GM12878 (cell line): ENCODE measurements around the gene SCAP. TPM values are rescaled to one million over a fixed set of nuclear protein-coding genes. Genes with fewer than 3 reads are reported as not detected.

Source experiments
- ATAC-seq: fragments of 200-7000 bp; cut with Tn5 transposase; 3 replicates; pipeline ENCODE4 v1.9.1; 2020; ENCODE audit warnings: mild to moderate bottlenecking, moderate library complexity
- BruUV-seq: library from RNA; stranded (reverse); fragments of 400-500 nt; replicated peaks from 2 replicates; lab custom pipeline; 2021; lab: Mats Ljungman, UMichigan
- CTCF ChIA-PET: fragments of 300-600 bp; sonication (Branson Sonifier 250); formaldehyde crosslinking; extraction: SDS; loops from one replicate; lab custom pipeline; 2021; ENCODE audit warnings: inconsistent platforms; lab: Yijun Ruan, JAX
- POLR2A ChIA-PET: fragments of 350-600 bp; formaldehyde crosslinking; extraction: SDS; loops from one replicate; lab custom pipeline; 2021; ENCODE audit warnings: inconsistent platforms; lab: Charles Lee
- RAD21 ChIA-PET: fragments of 300-600 bp; sonication (Branson Sonifier 250); formaldehyde crosslinking; loops from one replicate; lab custom pipeline; 2023; ENCODE audit warnings: antibody characterized with exemption; ENCODE audit not compliant: unreplicated experiment; lab: Charles Lee
- SMC1A ChIA-PET: fragments of 300-600 bp; sonication (Branson Sonifier 250); formaldehyde crosslinking; loops from one replicate; lab custom pipeline; 2023; ENCODE audit not compliant: unreplicated experiment, uncharacterized antibody; lab: Charles Lee
- DNase-seq: peaks from one replicate; pipeline ENCODE4 v3.0.0-alpha.2; 2011; ENCODE audit warnings: low read depth, low spot score
- FAIRE-seq: peaks from 3 replicates; lab custom pipeline; 2011; peaks lifted over from hg19 to GRCh38; lab: Jason Lieb, UNC
- H2AFZ ChIP-seq: 2 replicates; pipeline ENCODE4 v1.6.0; 2011; ENCODE audit warnings: low read depth, low read length, control low read depth; ENCODE audit not compliant: control insufficient read depth
- H3K27ac ChIP-seq: 2 replicates; pipeline ENCODE4 v1.5.1; 2011; ENCODE audit warnings: control low read depth; ENCODE audit not compliant: control insufficient read depth, insufficient read depth
- H3K27me3 ChIP-seq, 2 experiments: replicated peaks in 1 of 2; 2 replicates each; pipeline versions ENCODE4 v1.6.0 to v1.6.1; 2011; ENCODE audit warnings: low read length in 1 of 2; ENCODE audit not compliant: control insufficient read depth in 2 of 2, insufficient read depth in 2 of 2
- H3K36me3 ChIP-seq, 2 experiments: 2 replicates each; pipeline ENCODE4 v1.5.1; 2011; ENCODE audit warnings: low read length in 1 of 2; ENCODE audit not compliant: control insufficient read depth in 2 of 2, insufficient read depth in 2 of 2
- H3K4me1 ChIP-seq: 2 replicates; pipeline ENCODE4 v1.6.1; 2011; ENCODE audit warnings: mild to moderate bottlenecking, low read length, moderate library complexity, mixed read lengths; ENCODE audit not compliant: control insufficient read depth, insufficient read depth
- H3K4me2 ChIP-seq: 2 replicates; pipeline ENCODE4 v1.6.0; 2011; ENCODE audit warnings: control low read depth; ENCODE audit not compliant: control insufficient read depth, insufficient read depth
- H3K4me3 ChIP-seq: fragments of 200-600 bp; sonication (generic); 2 replicates; pipeline ENCODE4 v1.5.1; 2016
- H3K79me2 ChIP-seq: 2 replicates; pipeline ENCODE4 v1.6.0; 2011; ENCODE audit warnings: low read length; ENCODE audit not compliant: control insufficient read depth, insufficient read depth
- H3K9ac ChIP-seq: 2 replicates; pipeline ENCODE4 v1.8.0; 2011; ENCODE audit warnings: low read length, control low read depth, mixed read lengths; ENCODE audit not compliant: control insufficient read depth, insufficient read depth
- H3K9me3 ChIP-seq: replicated peaks from 3 replicates; pipeline ENCODE4 v1.5.1; 2011; ENCODE audit warnings: mild to moderate bottlenecking, low read length; ENCODE audit not compliant: control insufficient read depth, insufficient read depth
- H4K20me1 ChIP-seq: 2 replicates; pipeline ENCODE4 v1.6.0; 2011; ENCODE audit not compliant: control insufficient read depth, insufficient read depth
- BMI1 ChIP-seq: fragments of 450-650 bp; IDR thresholded peaks from 2 replicates; pipeline ENCODE4 v1.6.1; 2016; ENCODE audit warnings: mild to moderate bottlenecking, moderate library complexity, borderline replicate concordance
- BRCA1 ChIP-seq: IDR thresholded peaks from 2 replicates; pipeline ENCODE4 v1.6.1; 2011; ENCODE audit warnings: low read depth, low read length, improper control_type of control experiment
- EED ChIP-seq: sonication (generic); IDR thresholded peaks from 2 replicates; pipeline ENCODE4 v1.6.1; 2016; ENCODE audit warnings: antibody characterized with exemption, low read depth
- EP300 ChIP-seq, 2 experiments: fragments of 150-350 bp in 1 of 2; IDR thresholded peaks; 2 replicates each; pipeline ENCODE4 v1.6.1; 2011 to 2012; ENCODE audit warnings: low read depth in 2 of 2, low read length in 2 of 2, borderline replicate concordance in 1 of 2, improper control_type of control experiment in 1 of 2, inconsistent platforms in 1 of 2; ENCODE audit not compliant: control insufficient read depth in 1 of 2
- ETV6 ChIP-seq, 2 experiments: fragments of 450-650 bp in 1 of 2; IDR thresholded peaks in 1 of 2; conservative IDR thresholded peaks in 1 of 2; 2 replicates each; pipeline ENCODE4 v1.6.1; 2014; ENCODE audit warnings: antibody characterized with exemption in 1 of 2, borderline replicate concordance in 1 of 2, low read depth in 1 of 2, mild to moderate bottlenecking in 1 of 2, moderate library complexity in 1 of 2
- EZH2 ChIP-seq: IDR thresholded peaks from 2 replicates; pipeline ENCODE4 v1.6.1; 2012; ENCODE audit warnings: low read depth, mild to moderate bottlenecking, control low read depth, inconsistent platforms, low read length, borderline replicate concordance; ENCODE audit not compliant: control insufficient read depth
- IRF5 ChIP-seq: fragments of 450-650 bp; IDR thresholded peaks from 2 replicates; pipeline ENCODE4 v1.6.1; 2017; ENCODE audit warnings: borderline replicate concordance
- MLLT1 ChIP-seq: fragments of 450-650 bp; IDR thresholded peaks from 2 replicates; pipeline ENCODE4 v1.6.1; 2016; ENCODE audit warnings: mild to moderate bottlenecking
- RAD21 ChIP-seq: IDR thresholded peaks from 2 replicates; pipeline ENCODE4 v1.6.1; 2011; ENCODE audit warnings: mild to moderate bottlenecking, low read depth, low read length, moderate library complexity; ENCODE audit not compliant: insufficient read depth
- RELA ChIP-seq: fragments of 450-650 bp; IDR thresholded peaks from 2 replicates; pipeline ENCODE4 v1.8.0; 2014; ENCODE audit warnings: borderline replicate concordance; ENCODE audit not compliant: partially characterized antibody
- STAT3 ChIP-seq: IDR thresholded peaks from 2 replicates; pipeline ENCODE4 v1.6.1; 2011; ENCODE audit warnings: low read depth, low read length, improper control_type of control experiment
- WGBS: methylation state at CpG from one replicate; pipeline ENCODE4 v1.1.6; 2016; ENCODE audit warnings: low lambda C conversion rate; ENCODE audit not compliant: insufficient replicate concordance, insufficient coverage; ENCODE audit errors: missing lambda C conversion rate; 5-methylcytosine and 5-hydroxymethylcytosine counted together
- in situ Hi-C: fragments of 300-500 bp; cut with MboI; formaldehyde crosslinking; loops from 9 replicates; pipeline ENCODE4 v1.14.3; 2018; ENCODE audit warnings: mixed read lengths
- intact Hi-C: fragments of 100-400 bp; cut with micrococcal nuclease; formaldehyde crosslinking; loops from one replicate; pipeline ENCODE4 v1.14.2; 2022; ENCODE audit not compliant: unreplicated experiment
- polyA plus RNA-seq, 11 experiments: library from polyadenylated mRNA; depleted of rRNA in 4 of 11; unstranded in 6 of 11; stranded (reverse) in 5 of 11; fragments of >200 nt; fragmentation: Nextera tagmentation in 4 of 11; fragmentation: Illumina TruSeq in 1 of 11; extraction: Ambion mirVana in 4 of 11; extraction: Trizol in 1 of 11; gene quantifications; 1 replicate in 1 of 11; 2 replicates in 10 of 11; pipeline versions ENCODE4 v1.2.1 to v1.2.3, GENCODE V29; 2011 to 2016; ENCODE audit warnings: inconsistent platforms in 2 of 11, missing spikeins in 2 of 11, low read depth in 1 of 11
- total RNA-seq, 4 experiments: library from RNA; depleted of rRNA in 3 of 4; stranded (reverse); fragments of >200 nt in 3 of 4; fragmentation: Illumina TruSeq in 1 of 4; extraction: Trizol in 1 of 4; gene quantifications; 2 replicates each; pipeline versions ENCODE4 v1.2.1 to v1.2.3, GENCODE V29; 2013 to 2021

The SCAP gene
- total and polyA plus RNA-seq, 10 of the 15 experiments (the other 5 are each of a cell fraction or from before 2014, with no cell fraction given): 1.5 to 64.1 (median 27.9) TPM

- ChIA-PET SMC1A (no interaction called here), CTCF (interaction anchor here (1.1 kb wide), 1 partner anchor 230 kb away, joined by 3 read pairs; no protein-coding TSS in a partner anchor), RAD21 (no interaction called here), POLR2A (no interaction called here)
- H3K4me3 ChIP-seq: no peak overlapping the region
- no peaks in the 10 kb centered on the region for H3K4me1 ChIP-seq
- H3K79me2 ChIP-seq: peaks cover 12% of the 10 kb centered on the region
- no peak overlapping the region for H3K27ac ChIP-seq
- FAIRE-seq (no peak), DNase-seq (no peak), ATAC-seq (no peak)
- H3K27me3 ChIP-seq: no peaks in the 10 kb centered on the region
- no peak overlapping the region for H3K9ac ChIP-seq
- H3K36me3 ChIP-seq: peaks cover 0 to 6% of the 10 kb centered on the region in 2 experiments; a peak in 2 of 4 replicates
- intact Hi-C loops: no loop called here
- BruUV-seq: no TSS peak
- no peaks in the 10 kb centered on the region for H4K20me1 ChIP-seq
- no peak for TF ChIP-seq EED
- no peak for TF ChIP-seq EZH2
- TF ChIP-seq EP300 (IDR thresholded peaks at IDR 0.05; ENCODE audit: borderline replicate concordance in 1 of 2, control insufficient read depth in 1 of 2, low read depth in 2 of 2, low read length in 2 of 2): no peak
- no peak for TF ChIP-seq RELA
- no peak for TF ChIP-seq STAT3
- TF ChIP-seq RAD21: no peak
- in situ Hi-C loops: no loop called here
- WGBS: 71% methylated on average over 8 of the region's 8 CpGs
- no peak overlapping the region for H2AFZ ChIP-seq
- H3K9me3 ChIP-seq: no peaks in the 10 kb centered on the region
- H3K4me2 ChIP-seq: no peak overlapping the region
These were observed 81.4 kb downstream of the SCAP start for GRCh38 chr3:47394140-47394870.

- SMC1A ChIA-PET: no interaction called here
- no peak overlapping the region for H3K4me2 ChIP-seq
- DNase-seq (no peak), ATAC-seq (no peak), FAIRE-seq (no peak)
- RAD21 ChIA-PET: no interaction called here
- H3K4me1 ChIP-seq: no peaks in the 10 kb centered on the region
- H3K36me3 ChIP-seq: peaks cover 0 to 10% of the 10 kb centered on the region in 2 experiments; a peak in 2 of 4 replicates
- in situ Hi-C loops: no loop called here
- WGBS: 97% methylated on average over 3 of the region's 3 CpGs
- peaks cover 15% of the 10 kb centered on the region for H3K79me2 ChIP-seq
- BruUV-seq: no TSS peak
- no peak overlapping the region for H2AFZ ChIP-seq
- H3K4me3 ChIP-seq: no peak overlapping the region
- CTCF ChIA-PET: no interaction called here
- intact Hi-C loops: no loop called here
- no peaks in the 10 kb centered on the region for H4K20me1 ChIP-seq
- no peak overlapping the region for H3K27ac ChIP-seq
- no peaks in the 10 kb centered on the region for H3K9me3 ChIP-seq
- no peak overlapping the region for H3K9ac ChIP-seq
- no peaks in the 10 kb centered on the region for H3K27me3 ChIP-seq
- POLR2A ChIA-PET: no interaction called here
- TF ChIP-seq MLLT1 (no peak), BRCA1 (no peak), IRF5 (no peak), BMI1 (no peak), ETV6 (conservative IDR thresholded peaks at IDR 0.05 in 1 of 2, IDR thresholded peaks at IDR 0.05 in 1 of 2; ENCODE audit: borderline replicate concordance in 1 of 2, low read depth in 1 of 2) (no peak)
These were observed 82.8 kb downstream of the SCAP start for GRCh38 chr3:47392933-47393332.
